Measurements from ENCODE around the gene CPM. TPM values are rescaled to one million over a fixed set of nuclear protein-coding genes. Genes with fewer than 3 reads are reported as not detected.

The CPM gene
- polyA plus RNA-seq, 1 donor: 27.3 TPM

GRCh38 chr12:68908076-68908475 lies 24.9 kb downstream of the CPM start:
- DNase-seq: no peak

- no peak for DNase-seq
Observed at GRCh38 chr12:68905733-68906132, 27.2 kb downstream of the CPM start.

- no peak for DNase-seq
Observed at GRCh38 chr12:68904351-68904962, 28.5 kb downstream of the CPM start.

GRCh38 chr12:68903511-68903910 lies 29.5 kb downstream of the CPM start:
- no peak for DNase-seq

GRCh38 chr12:68901551-68901950 lies 31.4 kb downstream of the CPM start:
- DNase-seq: no peak

- DNase-seq: no peak
Observed at GRCh38 chr12:68901145-68901544, 31.8 kb downstream of the CPM start.

- no peak for DNase-seq
Observed at GRCh38 chr12:68900241-68900640, 32.7 kb downstream of the CPM start.

- peak; percentile 18 for DNase-seq
Observed at GRCh38 chr12:68899251-68899771, 33.7 kb downstream of the CPM start.

- peak; percentile 40 for DNase-seq
Observed at GRCh38 chr12:68896881-68897540, 36.0 kb downstream of the CPM start.

GRCh38 chr12:68894276-68894855 lies 38.6 kb downstream of the CPM start:
- DNase-seq: no peak

- no peak for DNase-seq
Observed at GRCh38 chr12:68893741-68894140, 39.2 kb downstream of the CPM start.

GRCh38 chr12:68893201-68893600 lies 39.8 kb downstream of the CPM start:
- no peak for DNase-seq

- DNase-seq: no peak
Observed at GRCh38 chr12:68891141-68891540, 41.8 kb downstream of the CPM start.

- no peak for DNase-seq
Observed at GRCh38 chr12:68890701-68891113, 42.3 kb downstream of the CPM start.

GRCh38 chr12:68888243-68888642 lies 44.7 kb downstream of the CPM start:
- DNase-seq: no peak

GRCh38 chr12:68887641-68888040 lies 45.3 kb downstream of the CPM start:
- DNase-seq: no peak

GRCh38 chr12:68886636-68887572 lies 46.1 kb downstream of the CPM start:
- no peak for DNase-seq

GRCh38 chr12:68885381-68885780 lies 47.6 kb downstream of the CPM start:
- no peak for DNase-seq

GRCh38 chr12:68884251-68884650 lies 48.7 kb downstream of the CPM start:
- DNase-seq: no peak

- no peak for DNase-seq
Observed at GRCh38 chr12:68883151-68883550, 49.8 kb downstream of the CPM start.

- no peak for DNase-seq
Observed at GRCh38 chr12:68882251-68882964, 50.6 kb downstream of the CPM start.

Measured in left kidney (tissue), 2 donors.